ENCODE measurements around the gene SPATA6L. TPM values are rescaled to one million over a fixed set of nuclear protein-coding genes. Genes with fewer than 3 reads are reported as not detected.

SPATA6L gene
- total RNA-seq, 1 donor from 2014 or later, result 1.2 TPM

DNA sequence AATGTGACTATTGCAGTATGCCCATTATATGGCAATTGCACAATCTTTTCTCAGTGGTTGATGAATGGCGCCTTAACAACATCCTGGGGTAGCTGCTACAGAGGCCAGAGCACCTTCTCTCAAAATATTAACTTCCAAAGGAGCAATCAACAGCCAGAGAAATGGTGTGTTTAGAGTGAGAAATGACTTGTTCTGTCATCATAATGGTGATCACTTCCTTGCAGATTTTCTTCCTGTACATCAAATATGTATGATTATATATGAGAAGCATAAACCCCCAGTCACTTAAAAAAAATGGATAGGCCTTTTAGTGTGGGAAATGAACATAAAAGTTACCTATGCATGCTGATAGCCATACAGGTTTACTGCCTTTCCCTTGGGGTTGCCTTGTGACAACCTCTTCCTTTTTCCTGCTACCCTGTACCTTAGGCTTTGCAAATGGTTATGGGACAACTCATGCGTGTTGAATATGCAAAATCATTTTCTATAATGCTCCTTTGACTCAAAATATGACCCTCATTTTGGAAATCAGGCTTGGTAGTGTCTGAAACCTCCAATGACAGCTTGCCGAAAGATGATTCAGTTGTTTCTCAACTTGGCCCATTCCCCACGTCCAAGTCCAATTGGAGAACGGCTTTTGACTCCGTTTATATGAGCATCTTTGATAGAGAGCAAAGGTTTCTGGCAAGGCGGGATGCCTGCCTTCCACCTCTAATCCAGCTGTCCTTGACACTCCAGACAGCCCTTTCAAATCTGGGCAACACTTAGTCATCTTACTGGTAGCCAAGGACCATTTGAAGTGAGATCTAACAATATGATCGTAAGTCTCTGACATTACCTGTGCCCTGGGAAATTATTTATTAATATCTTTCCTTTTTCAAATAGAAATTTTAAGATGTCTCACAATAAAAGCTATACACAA lies 106.8 kb downstream of the SPATA6L start:
- Mint-ChIP-seq H3K4me1 (ENCODE audit: unreplicated experiment) (peaks cover 5% of the 10 kb centered on the region), H3K36me3 (ENCODE audit: unreplicated experiment) (peaks cover 8% of the 10 kb centered on the region), H3K9me3 (ENCODE audit: unreplicated experiment) (no peaks in the 10 kb centered on the region), H3K27me3 (ENCODE audit: unreplicated experiment) (no peaks in the 10 kb centered on the region), H3K4me3 (ENCODE audit: unreplicated experiment) (no peak overlapping the region), H3K27ac (ENCODE audit: unreplicated experiment) (no peak overlapping the region)
- no peak for DNase-seq (ENCODE audit: extremely low spot score, unreplicated experiment)
- TF ChIP-seq, protein P1, sequence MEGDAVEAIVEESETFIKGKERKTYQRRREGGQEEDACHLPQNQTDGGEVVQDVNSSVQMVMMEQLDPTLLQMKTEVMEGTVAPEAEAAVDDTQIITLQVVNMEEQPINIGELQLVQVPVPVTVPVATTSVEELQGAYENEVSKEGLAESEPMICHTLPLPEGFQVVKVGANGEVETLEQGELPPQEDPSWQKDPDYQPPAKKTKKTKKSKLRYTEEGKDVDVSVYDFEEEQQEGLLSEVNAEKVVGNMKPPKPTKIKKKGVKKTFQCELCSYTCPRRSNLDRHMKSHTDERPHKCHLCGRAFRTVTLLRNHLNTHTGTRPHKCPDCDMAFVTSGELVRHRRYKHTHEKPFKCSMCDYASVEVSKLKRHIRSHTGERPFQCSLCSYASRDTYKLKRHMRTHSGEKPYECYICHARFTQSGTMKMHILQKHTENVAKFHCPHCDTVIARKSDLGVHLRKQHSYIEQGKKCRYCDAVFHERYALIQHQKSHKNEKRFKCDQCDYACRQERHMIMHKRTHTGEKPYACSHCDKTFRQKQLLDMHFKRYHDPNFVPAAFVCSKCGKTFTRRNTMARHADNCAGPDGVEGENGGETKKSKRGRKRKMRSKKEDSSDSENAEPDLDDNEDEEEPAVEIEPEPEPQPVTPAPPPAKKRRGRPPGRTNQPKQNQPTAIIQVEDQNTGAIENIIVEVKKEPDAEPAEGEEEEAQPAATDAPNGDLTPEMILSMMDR (IDR thresholded peaks at IDR 0.05), result no peak

DNA sequence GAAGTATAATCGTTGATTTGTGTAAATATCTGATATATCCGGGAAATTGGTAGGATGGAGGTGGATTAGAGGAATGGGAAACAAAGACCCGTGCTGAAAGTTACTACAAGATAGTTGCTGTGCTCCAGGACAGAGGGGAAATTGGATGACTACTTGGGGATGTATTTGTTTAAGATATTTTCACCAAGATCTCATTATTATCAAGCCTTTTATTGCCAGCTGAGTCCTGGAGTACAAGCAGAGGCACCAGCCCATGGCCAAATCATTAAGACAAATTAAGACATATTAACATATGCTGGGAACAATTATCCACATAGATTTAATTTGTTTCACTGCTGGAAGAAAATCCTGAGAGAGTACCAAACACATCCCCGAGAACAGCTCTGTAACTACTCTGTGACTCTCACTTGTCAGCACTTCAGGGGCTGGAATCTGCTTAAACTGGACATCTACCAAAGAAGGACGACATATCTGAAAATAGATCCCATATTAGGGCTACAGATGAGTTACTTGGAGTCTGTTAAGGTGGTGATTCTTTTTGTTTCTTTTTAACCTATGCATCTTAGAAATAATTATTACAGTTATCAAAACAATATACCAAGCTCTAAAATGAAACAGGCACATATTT lies 107.8 kb downstream of the SPATA6L start:
- TF ChIP-seq, protein P1 (IDR thresholded peaks at IDR 0.05), result no peak
- no peak for DNase-seq (ENCODE audit: extremely low spot score, unreplicated experiment)
- H3K9me3 Mint-ChIP-seq (ENCODE audit: unreplicated experiment), result no peaks in the 10 kb centered on the region
- H3K36me3 Mint-ChIP-seq (ENCODE audit: unreplicated experiment), result peaks cover 5% of the 10 kb centered on the region
- H3K4me3 Mint-ChIP-seq (ENCODE audit: unreplicated experiment), result no peak overlapping the region
- no peak overlapping the region for H3K27ac Mint-ChIP-seq (ENCODE audit: unreplicated experiment)
- H3K4me1 Mint-ChIP-seq (ENCODE audit: unreplicated experiment), result peaks cover 9% of the 10 kb centered on the region
- H3K27me3 Mint-ChIP-seq (ENCODE audit: unreplicated experiment), result no peaks in the 10 kb centered on the region

DNA sequence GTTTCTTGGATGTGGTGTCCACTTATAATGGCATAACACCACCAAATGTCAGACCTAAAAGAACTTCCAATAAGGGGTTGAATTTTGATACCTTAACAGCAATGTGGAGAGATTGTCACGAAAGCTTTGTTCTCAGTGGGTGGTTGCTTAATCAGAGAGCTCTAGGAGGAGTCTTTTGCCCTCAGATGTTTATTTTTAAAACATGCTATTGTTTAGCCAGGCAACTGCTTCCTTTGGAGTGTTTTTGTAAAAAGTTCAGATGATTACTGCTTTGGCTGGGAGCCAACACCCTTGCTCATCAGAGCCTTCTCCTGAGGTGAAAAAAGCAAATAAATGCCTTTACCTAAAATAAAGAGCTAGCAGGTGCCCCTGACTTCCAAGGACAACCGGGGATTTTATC lies 111.0 kb downstream of the SPATA6L start:
- Mint-ChIP-seq H3K27ac (ENCODE audit: unreplicated experiment) (no peak overlapping the region), H3K36me3 (ENCODE audit: unreplicated experiment) (peaks cover 4% of the 10 kb centered on the region), H3K9me3 (ENCODE audit: unreplicated experiment) (no peaks in the 10 kb centered on the region), H3K27me3 (ENCODE audit: unreplicated experiment) (no peaks in the 10 kb centered on the region), H3K4me3 (ENCODE audit: unreplicated experiment) (no peak overlapping the region), H3K4me1 (ENCODE audit: unreplicated experiment) (peaks cover 14% of the 10 kb centered on the region)
- TF ChIP-seq, protein P1 (IDR thresholded peaks at IDR 0.05), result no peak
- DNase-seq (ENCODE audit: extremely low spot score, unreplicated experiment), result no peak

DNA sequence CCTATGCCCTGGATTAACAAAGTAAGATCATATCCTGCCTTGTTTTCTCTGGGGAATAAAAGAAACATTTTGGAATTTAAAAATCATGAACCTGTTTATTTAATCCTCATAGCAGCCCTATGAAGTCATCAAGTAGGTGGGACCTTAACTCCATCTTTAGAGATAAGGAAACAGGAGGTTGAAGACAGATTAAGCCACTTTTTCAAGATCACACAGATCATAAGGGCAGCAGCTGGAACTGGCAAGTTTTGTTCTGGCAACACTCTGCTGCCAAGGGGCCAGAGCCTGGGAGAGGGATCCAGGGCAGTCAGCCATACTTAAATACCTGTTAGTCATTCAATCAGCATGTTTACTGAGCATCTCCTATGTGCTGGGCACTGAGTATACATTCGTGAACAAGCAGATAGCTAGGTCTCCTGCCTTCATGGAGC lies 112.3 kb downstream of the SPATA6L start:
- no peak overlapping the region for H3K27ac Mint-ChIP-seq (ENCODE audit: unreplicated experiment)
- DNase-seq (ENCODE audit: extremely low spot score, unreplicated experiment), result no peak
- H3K9me3 Mint-ChIP-seq (ENCODE audit: unreplicated experiment), result no peaks in the 10 kb centered on the region
- H3K4me3 Mint-ChIP-seq (ENCODE audit: unreplicated experiment), result no peak overlapping the region
- TF ChIP-seq, protein P1 (IDR thresholded peaks at IDR 0.05), result no peak
- H3K27me3 Mint-ChIP-seq (ENCODE audit: unreplicated experiment), result no peaks in the 10 kb centered on the region
- peaks cover 5% of the 10 kb centered on the region for H3K36me3 Mint-ChIP-seq (ENCODE audit: unreplicated experiment)
- peaks cover 17% of the 10 kb centered on the region for H3K4me1 Mint-ChIP-seq (ENCODE audit: unreplicated experiment)
